Memory B cell (primary cell): ENCODE measurements around the gene MAPKBP1.

Source experiments
- ATAC-seq: fragments of 150-1000 bp; cut with Tn5 transposase; 2 replicates; pipeline ENCODE4 v1.10.0; 2021; ENCODE audit warnings: low read depth, mild to moderate bottlenecking, moderate library complexity
- DNase-seq, 2 donors: peaks; one replicate each; pipeline ENCODE4 v3.0.0; 2022; ENCODE audit warnings: low spot score in 2 of 2
- H3K27ac Mint-ChIP-seq: one replicate; pipeline ENCODE4 v1.8.0; 2022; ENCODE audit warnings: mild to moderate bottlenecking, moderate library complexity, mixed read lengths
- H3K27me3 Mint-ChIP-seq: one replicate; pipeline ENCODE4 v1.8.0; 2022; ENCODE audit warnings: mixed read lengths
- H3K36me3 Mint-ChIP-seq: one replicate; pipeline ENCODE4 v1.8.0; 2022; ENCODE audit warnings: mild to moderate bottlenecking, mixed read lengths
- H3K4me1 Mint-ChIP-seq: one replicate; pipeline ENCODE4 v1.8.0; 2022; ENCODE audit warnings: mixed read lengths
- H3K4me3 Mint-ChIP-seq: one replicate; pipeline ENCODE4 v1.8.0; 2022; ENCODE audit warnings: mild to moderate bottlenecking, moderate library complexity, mixed read lengths
- H3K9me3 Mint-ChIP-seq: one replicate; pipeline ENCODE4 v1.8.0; 2022; ENCODE audit warnings: mixed read lengths

Gene MAPKBP1

GRCh38 chr15:41832875-41833274, 58.6 kb downstream of the MAPKBP1 start:
- no peaks in the 10 kb centered on the region for H3K9me3 Mint-ChIP-seq
- H3K4me3 Mint-ChIP-seq: no peak overlapping the region
- no peak for ATAC-seq
- no peak for DNase-seq
- peaks cover 9% of the 10 kb centered on the region for H3K36me3 Mint-ChIP-seq
- H3K27me3 Mint-ChIP-seq: no peaks in the 10 kb centered on the region
- peaks cover 23% of the 10 kb centered on the region for H3K4me1 Mint-ChIP-seq
- H3K27ac Mint-ChIP-seq: no peak overlapping the region

DNA sequence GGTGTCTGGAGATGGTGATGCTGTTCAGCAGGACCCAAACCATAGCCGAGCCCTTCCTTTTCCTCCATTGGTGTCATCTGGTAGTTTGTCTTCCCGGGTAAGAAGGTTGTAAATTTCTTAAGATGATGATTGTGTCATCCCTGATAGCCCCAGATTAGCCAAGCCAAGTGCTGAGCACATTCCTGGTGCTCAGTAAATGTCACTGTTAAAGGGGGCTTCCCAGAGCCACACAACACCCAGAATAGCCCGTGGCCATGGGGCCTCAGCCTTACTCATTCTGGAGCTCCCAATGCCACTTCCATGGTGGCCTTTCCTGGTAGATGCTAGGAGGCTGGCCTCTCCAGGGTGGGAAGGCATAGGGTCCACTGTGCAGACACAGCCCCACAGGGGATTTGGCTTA, 59.8 kb downstream of the MAPKBP1 start:
- DNase-seq (no peak), ATAC-seq (no peak)
- Mint-ChIP-seq H3K27ac (no peak overlapping the region), H3K27me3 (no peaks in the 10 kb centered on the region), H3K4me1 (peaks cover 16% of the 10 kb centered on the region), H3K36me3 (peaks cover 9% of the 10 kb centered on the region), H3K9me3 (no peaks in the 10 kb centered on the region), H3K4me3 (no peak overlapping the region)

GRCh38 chr15:41836073-41836472, 61.8 kb downstream of the MAPKBP1 start:
- no peak for ATAC-seq
- no peak overlapping the region for H3K4me3 Mint-ChIP-seq
- no peaks in the 10 kb centered on the region for H3K27me3 Mint-ChIP-seq
- H3K4me1 Mint-ChIP-seq: peaks cover 16% of the 10 kb centered on the region
- no peak overlapping the region for H3K27ac Mint-ChIP-seq
- no peak for DNase-seq
- no peaks in the 10 kb centered on the region for H3K9me3 Mint-ChIP-seq
- H3K36me3 Mint-ChIP-seq: peaks cover 9% of the 10 kb centered on the region

- no peaks in the 10 kb centered on the region for H3K9me3 Mint-ChIP-seq
- no peaks in the 10 kb centered on the region for H3K27me3 Mint-ChIP-seq
- H3K4me1 Mint-ChIP-seq: peaks cover 16% of the 10 kb centered on the region
- peaks cover 9% of the 10 kb centered on the region for H3K36me3 Mint-ChIP-seq
- H3K4me3 Mint-ChIP-seq: no peak overlapping the region
- DNase-seq: no peak
- H3K27ac Mint-ChIP-seq: no peak overlapping the region
- ATAC-seq: no peak
These were observed 62.6 kb downstream of the MAPKBP1 start for GRCh38 chr15:41836713-41837454.

- ATAC-seq: no peak
- peaks cover 7% of the 10 kb centered on the region for H3K36me3 Mint-ChIP-seq
- peaks cover 8% of the 10 kb centered on the region for H3K4me1 Mint-ChIP-seq
- no peak within 1 kb of the TSS for H3K27ac Mint-ChIP-seq
- H3K9me3 Mint-ChIP-seq: no peaks in the 10 kb centered on the region
- no peaks in the 10 kb centered on the region for H3K27me3 Mint-ChIP-seq
- H3K4me3 Mint-ChIP-seq: no peak within 1 kb of the TSS
- no peak for DNase-seq
These were observed 64.2 kb downstream of the MAPKBP1 start, which contains the start of gene PLA2G4B for GRCh38 chr15:41838400-41838897. Gene PLA2G4B (plus strand): TSS chr15:41838847. CDS start chr15:41838914, 67 bp downstream.

GRCh38 chr15:41839781-41840491, 65.7 kb downstream of the MAPKBP1 start:
- Mint-ChIP-seq H3K9me3 (no peaks in the 10 kb centered on the region), H3K27ac (no peak overlapping the region), H3K27me3 (no peaks in the 10 kb centered on the region), H3K4me3 (no peak overlapping the region), H3K4me1 (peaks cover 3% of the 10 kb centered on the region), H3K36me3 (peaks cover 5% of the 10 kb centered on the region)
- no peak for ATAC-seq
- no peak for DNase-seq

DNA sequence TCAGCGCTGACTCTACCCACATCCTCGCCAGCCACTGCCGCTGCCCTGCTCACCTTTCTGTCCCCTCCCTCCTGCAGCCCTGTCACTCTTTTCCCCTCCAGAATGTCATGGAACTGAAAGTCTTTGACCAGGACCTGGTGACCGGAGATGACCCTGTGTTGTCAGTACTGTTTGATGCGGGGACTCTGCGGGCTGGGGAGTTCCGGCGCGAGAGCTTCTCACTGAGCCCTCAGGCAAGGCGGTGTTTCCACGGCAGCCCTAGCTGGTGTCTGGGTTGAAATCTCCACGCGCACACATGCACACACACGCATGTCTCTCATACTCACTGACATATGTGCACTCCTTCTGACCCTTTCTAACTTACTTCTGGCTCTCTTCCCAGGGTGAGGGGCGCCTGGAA, 66.4 kb downstream of the MAPKBP1 start:
- no peaks in the 10 kb centered on the region for H3K27me3 Mint-ChIP-seq
- no peak for ATAC-seq

DNA sequence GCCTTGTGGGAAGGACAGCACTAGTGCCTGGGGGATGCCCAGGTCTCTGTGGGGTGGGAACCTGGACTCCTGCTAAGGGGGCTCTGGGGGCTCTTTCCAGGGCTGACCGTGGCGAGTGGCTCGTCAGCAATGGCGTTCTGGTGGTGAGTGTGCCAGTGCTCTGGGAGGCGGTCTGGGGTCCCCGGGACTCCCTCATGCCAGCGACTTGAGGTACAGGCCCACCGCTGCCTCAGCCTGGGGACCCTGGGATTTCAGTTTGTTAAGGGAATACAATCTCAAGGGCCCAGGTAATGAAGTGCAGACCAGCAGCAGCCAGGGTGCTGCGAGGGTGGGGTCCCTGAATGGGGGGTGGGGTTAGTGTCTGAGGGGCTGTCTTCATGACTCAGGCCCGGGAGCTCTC, 66.8 kb downstream of the MAPKBP1 start:
- Mint-ChIP-seq H3K4me3 (no peak overlapping the region), H3K36me3 (peaks cover 6% of the 10 kb centered on the region), H3K4me1 (no peaks in the 10 kb centered on the region), H3K27ac (no peak overlapping the region), H3K9me3 (no peaks in the 10 kb centered on the region), H3K27me3 (no peaks in the 10 kb centered on the region)
- DNase-seq: no peak
- no peak for ATAC-seq

More for the DNA sequence above, 66.4 kb downstream of the MAPKBP1 start:
- H3K36me3 Mint-ChIP-seq: peaks cover 5% of the 10 kb centered on the region
- DNase-seq: no peak
- H3K9me3 Mint-ChIP-seq: no peaks in the 10 kb centered on the region
- no peak overlapping the region for H3K4me3 Mint-ChIP-seq
- H3K27ac Mint-ChIP-seq: no peak overlapping the region
- H3K4me1 Mint-ChIP-seq: no peaks in the 10 kb centered on the region

- H3K4me1 Mint-ChIP-seq: no peaks in the 10 kb centered on the region
- no peak for DNase-seq
- peaks cover 10% of the 10 kb centered on the region for H3K36me3 Mint-ChIP-seq
- no peaks in the 10 kb centered on the region for H3K27me3 Mint-ChIP-seq
- no peak overlapping the region for H3K27ac Mint-ChIP-seq
- no peak for ATAC-seq
- no peaks in the 10 kb centered on the region for H3K9me3 Mint-ChIP-seq
- no peak overlapping the region for H3K4me3 Mint-ChIP-seq
These were observed 67.9 kb downstream of the MAPKBP1 start for GRCh38 chr15:41842229-41842628.

- H3K9me3 Mint-ChIP-seq: no peaks in the 10 kb centered on the region
- DNase-seq (no peak), ATAC-seq (no peak)
- H3K4me3 Mint-ChIP-seq: no peak overlapping the region
- H3K27ac Mint-ChIP-seq: no peak overlapping the region
- H3K36me3 Mint-ChIP-seq: peaks cover 17% of the 10 kb centered on the region
- no peaks in the 10 kb centered on the region for H3K4me1 Mint-ChIP-seq
- no peaks in the 10 kb centered on the region for H3K27me3 Mint-ChIP-seq
These were observed 69.3 kb downstream of the MAPKBP1 start for GRCh38 chr15:41843571-41843970.

DNA sequence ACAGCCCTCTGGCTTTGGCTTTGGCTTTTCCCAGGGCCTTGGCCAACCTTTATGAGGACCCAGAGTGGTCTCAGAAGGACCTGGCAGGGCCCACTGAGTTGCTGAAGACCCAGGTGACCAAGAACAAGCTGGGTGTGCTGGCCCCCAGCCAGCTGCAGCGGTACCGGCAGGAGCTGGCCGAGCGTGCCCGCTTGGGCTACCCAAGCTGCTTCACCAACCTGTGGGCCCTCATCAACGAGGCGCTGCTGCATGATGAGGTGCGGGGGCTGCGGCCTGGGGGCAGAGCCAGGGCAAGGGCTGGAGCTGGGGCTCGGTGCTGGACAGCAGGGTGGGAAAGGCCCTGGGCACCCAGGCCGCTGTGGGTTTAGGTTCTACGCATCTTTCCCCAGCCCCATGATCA, 70.5 kb downstream of the MAPKBP1 start:
- H3K4me3 Mint-ChIP-seq: no peak overlapping the region
- no peak overlapping the region for H3K27ac Mint-ChIP-seq
- H3K36me3 Mint-ChIP-seq: peaks cover 17% of the 10 kb centered on the region

GRCh38 chr15:41847206-41847605, 72.9 kb downstream of the MAPKBP1 start:
- Mint-ChIP-seq H3K36me3 (peaks cover 17% of the 10 kb centered on the region), H3K9me3 (no peaks in the 10 kb centered on the region), H3K27me3 (no peaks in the 10 kb centered on the region), H3K27ac (no peak overlapping the region), H3K4me3 (no peak overlapping the region), H3K4me1 (peaks cover 8% of the 10 kb centered on the region)
- no peak for ATAC-seq
- no peak for DNase-seq

More for the DNA sequence above, 70.5 kb downstream of the MAPKBP1 start:
- H3K27me3 Mint-ChIP-seq: no peaks in the 10 kb centered on the region
- no peak for DNase-seq
- ATAC-seq: no peak
- peaks cover under 1% of the 10 kb centered on the region for H3K4me1 Mint-ChIP-seq
- no peaks in the 10 kb centered on the region for H3K9me3 Mint-ChIP-seq

- no peak overlapping the region for H3K27ac Mint-ChIP-seq
These were observed 73.7 kb downstream of the MAPKBP1 start for GRCh38 chr15:41847981-41848380.

GRCh38 chr15:41848631-41849030, 74.3 kb downstream of the MAPKBP1 start:
- ATAC-seq (no peak), DNase-seq (no peak)
- no peaks in the 10 kb centered on the region for H3K27me3 Mint-ChIP-seq
- peaks cover 17% of the 10 kb centered on the region for H3K36me3 Mint-ChIP-seq
- peaks cover 8% of the 10 kb centered on the region for H3K4me1 Mint-ChIP-seq
- H3K4me3 Mint-ChIP-seq: no peak overlapping the region
- no peaks in the 10 kb centered on the region for H3K9me3 Mint-ChIP-seq
- H3K27ac Mint-ChIP-seq: no peak overlapping the region

More at GRCh38 chr15:41847981-41848380, 73.7 kb downstream of the MAPKBP1 start:
- H3K4me1 Mint-ChIP-seq: peaks cover 8% of the 10 kb centered on the region
- H3K4me3 Mint-ChIP-seq: no peak overlapping the region
- H3K27me3 Mint-ChIP-seq: no peaks in the 10 kb centered on the region
- peaks cover 17% of the 10 kb centered on the region for H3K36me3 Mint-ChIP-seq
- no peak for ATAC-seq
- H3K9me3 Mint-ChIP-seq: no peaks in the 10 kb centered on the region
- DNase-seq: no peak
